Measurements from ENCODE around the gene CEACAM3. TPM values are rescaled to one million over a fixed set of nuclear protein-coding genes. Genes with fewer than 3 reads are reported as not detected.

Gene CEACAM3
- total RNA-seq, 1 donor from 2014 or later: not detected

- peak; percentile 11 to 55 for DNase-seq (ENCODE audit: low read depth in 2 of 2)
Observed at GRCh38 chr19:41792513-41793413, 3.6 kb upstream of the CEACAM3 start.

GRCh38 chr19:41793414-41793727, 3.0 kb upstream of the CEACAM3 start:
- DNase-seq (ENCODE audit: low read depth in 2 of 2): no peak

- peak; percentile 1 to 42 for DNase-seq (ENCODE audit: low read depth in 2 of 2)
Observed at GRCh38 chr19:41795031-41795461, 1.3 kb upstream of the CEACAM3 start.

GRCh38 chr19:41796901-41797300, 514 bp downstream of the CEACAM3 start:
- DNase-seq (ENCODE audit: low read depth in 2 of 2): no peak

GRCh38 chr19:41799444-41800000, 3.1 kb downstream of the CEACAM3 start:
- DNase-seq (ENCODE audit: low read depth in 2 of 2): no peak

- DNase-seq (ENCODE audit: low read depth in 2 of 2): no peak
Observed at GRCh38 chr19:41801031-41801430, 4.6 kb downstream of the CEACAM3 start.

GRCh38 chr19:41801792-41802211, 5.4 kb downstream of the CEACAM3 start:
- DNase-seq (ENCODE audit: low read depth in 2 of 2): no peak

GRCh38 chr19:41802770-41803169, 6.4 kb downstream of the CEACAM3 start:
- no peak for DNase-seq (ENCODE audit: low read depth in 2 of 2)

GRCh38 chr19:41804336-41804735, 7.9 kb downstream of the CEACAM3 start:
- DNase-seq (ENCODE audit: low read depth in 2 of 2): no peak

- no peak for DNase-seq (ENCODE audit: low read depth in 2 of 2)
Observed at GRCh38 chr19:41807176-41807575, 10.8 kb downstream of the CEACAM3 start.

GRCh38 chr19:41808663-41809566, 12.5 kb downstream of the CEACAM3 start:
- no peak for DNase-seq (ENCODE audit: low read depth in 2 of 2)

- DNase-seq (ENCODE audit: low read depth in 2 of 2): no peak
Observed at GRCh38 chr19:41810301-41810700, 13.9 kb downstream of the CEACAM3 start.

- DNase-seq (ENCODE audit: low read depth in 2 of 2): no peak
Observed at GRCh38 chr19:41811036-41811435, 14.6 kb downstream of the CEACAM3 start.

GRCh38 chr19:41811981-41812380, 15.6 kb downstream of the CEACAM3 start:
- DNase-seq (ENCODE audit: low read depth in 2 of 2): no peak

GRCh38 chr19:41813911-41814310, 17.5 kb downstream of the CEACAM3 start:
- no peak for DNase-seq (ENCODE audit: low read depth in 2 of 2)

- DNase-seq (ENCODE audit: low read depth in 2 of 2): no peak
Observed at GRCh38 chr19:41815301-41815700, 18.9 kb downstream of the CEACAM3 start.

- peak in 1 of 2 donors; percentile 1 for DNase-seq (ENCODE audit: low read depth in 2 of 2)
Observed at GRCh38 chr19:41816761-41817160, 20.4 kb downstream of the CEACAM3 start.

GRCh38 chr19:41821003-41821735, 24.8 kb downstream of the CEACAM3 start:
- peak; percentile 35 to 57 for DNase-seq (ENCODE audit: low read depth in 2 of 2)

- no peak for DNase-seq (ENCODE audit: low read depth in 2 of 2)
Observed at GRCh38 chr19:41837981-41838708, 41.8 kb downstream of the CEACAM3 start.

- no peak for DNase-seq (ENCODE audit: low read depth in 2 of 2)
Observed at GRCh38 chr19:41839211-41839610, 42.8 kb downstream of the CEACAM3 start.

GRCh38 chr19:41843371-41843770, 47.0 kb downstream of the CEACAM3 start:
- no peak for DNase-seq (ENCODE audit: low read depth in 2 of 2)

Data from dermis microvascular lymphatic vessel endothelial cell (primary cell).